GM18498 (cell line): ENCODE results near the gene EIF2AK3.
"Not testable (repeated sequence)": the region's sequence is repeated elsewhere in the genome, so short reads cannot be mapped to it uniquely, and the experiment has no call there.

ENCODE experiments used
- ATAC-seq: cut with Tn5 transposase; IDR thresholded peaks from one replicate; pipeline ENCODE4 v1.9.1; 2021; ENCODE audit warnings: mild to moderate bottlenecking, moderate library complexity; ENCODE audit not compliant: unreplicated experiment

The EIF2AK3 gene

GRCh38 chr2:88637464-88637863 is 10.2 kb upstream of the EIF2AK3 start:
- ATAC-seq = no peak

DNA sequence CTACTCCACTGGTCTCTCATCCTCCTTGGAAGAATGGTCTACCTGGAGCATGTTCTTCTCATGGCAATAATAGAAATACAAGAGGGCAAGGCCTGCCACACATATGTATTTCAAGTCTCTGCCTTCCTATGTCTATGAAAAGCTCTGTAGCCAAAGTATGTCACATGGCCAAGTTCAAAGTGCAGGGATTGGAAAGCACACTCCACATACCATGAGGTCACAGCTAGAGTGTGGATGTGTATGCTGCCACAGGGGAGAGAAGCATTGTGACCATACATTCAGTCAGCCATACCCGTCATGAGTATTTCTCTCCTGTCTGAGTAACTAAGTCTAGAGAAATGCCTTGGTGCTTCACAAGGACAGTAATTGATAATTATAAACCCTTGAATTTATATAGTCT is 8.8 kb upstream of the EIF2AK3 start:
- no peak for ATAC-seq

DNA sequence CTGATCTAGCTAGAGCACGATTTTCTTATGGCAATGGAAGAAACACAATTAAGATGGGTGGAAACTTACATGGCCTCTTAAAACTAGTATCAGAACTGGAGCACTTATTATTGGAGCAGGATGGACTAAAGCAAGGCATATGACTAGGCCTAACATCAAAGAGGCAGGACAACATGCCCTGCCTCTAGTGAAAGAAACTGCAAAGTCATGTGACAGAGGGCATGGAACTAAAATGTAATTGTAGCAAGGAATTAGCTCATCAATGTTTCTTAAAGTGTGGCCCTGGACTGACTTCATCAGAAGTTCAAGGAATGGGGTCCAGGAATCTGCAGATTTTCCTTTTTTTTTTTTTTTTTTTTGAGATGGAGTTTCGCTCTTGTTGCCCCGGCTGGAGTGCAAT is 5.3 kb upstream of the EIF2AK3 start:
- no peak for ATAC-seq

GRCh38 chr2:88628571-88628939 is 1.3 kb upstream of the EIF2AK3 start:
- no peak for ATAC-seq

GRCh38 chr2:88627856-88628570 is 749 bp upstream of the EIF2AK3 start:
- ATAC-seq = peak; percentile 43

- peak; percentile 5 for ATAC-seq
Observed at GRCh38 chr2:88626171-88627054, 851 bp downstream of the EIF2AK3 start.

GRCh38 chr2:88624477-88624876 is 2.8 kb downstream of the EIF2AK3 start:
- ATAC-seq = no peak

GRCh38 chr2:88623831-88624465 is 3.3 kb downstream of the EIF2AK3 start:
- not testable (repeated sequence) for ATAC-seq

DNA sequence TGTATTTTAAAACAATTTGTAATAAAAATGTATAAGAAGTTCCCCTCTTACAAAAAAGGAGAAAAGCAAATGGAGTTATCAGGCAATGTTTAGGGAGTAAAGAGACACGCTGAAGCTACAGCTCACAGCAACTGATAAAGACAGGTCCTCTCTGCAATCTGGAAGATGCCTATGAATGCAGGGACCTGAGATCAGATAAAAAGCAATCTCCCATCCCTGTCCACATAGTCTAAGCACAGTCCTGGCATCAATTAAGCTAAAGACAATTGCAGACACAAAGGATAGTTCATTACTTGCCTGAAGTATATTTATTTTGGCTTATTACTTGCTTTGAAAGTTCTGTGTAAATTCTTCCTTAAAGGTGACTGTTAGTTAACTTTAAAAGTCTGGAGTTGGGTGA is 5.0 kb downstream of the EIF2AK3 start:
- no peak for ATAC-seq

DNA sequence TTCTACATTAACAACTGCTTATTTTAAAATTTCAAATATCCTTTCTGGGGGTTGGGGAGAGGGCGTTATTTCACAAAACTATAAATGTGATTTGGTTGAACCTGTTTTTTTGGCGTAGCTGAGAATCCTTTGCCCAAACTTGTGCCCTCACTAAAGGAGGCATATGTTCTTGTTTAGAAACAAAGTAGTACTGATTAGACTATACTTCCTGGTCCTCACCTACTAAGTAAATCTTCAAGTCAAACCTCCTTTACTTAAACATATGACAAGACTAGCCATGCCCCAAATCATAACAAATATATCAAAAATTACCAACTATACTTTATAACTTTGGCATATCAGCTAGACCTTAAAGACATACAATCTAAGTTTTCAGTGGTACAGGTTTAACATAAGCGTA is 5.8 kb downstream of the EIF2AK3 start:
- ATAC-seq = no peak

- ATAC-seq = no peak
Observed at GRCh38 chr2:88620015-88620414, 7.2 kb downstream of the EIF2AK3 start.

DNA sequence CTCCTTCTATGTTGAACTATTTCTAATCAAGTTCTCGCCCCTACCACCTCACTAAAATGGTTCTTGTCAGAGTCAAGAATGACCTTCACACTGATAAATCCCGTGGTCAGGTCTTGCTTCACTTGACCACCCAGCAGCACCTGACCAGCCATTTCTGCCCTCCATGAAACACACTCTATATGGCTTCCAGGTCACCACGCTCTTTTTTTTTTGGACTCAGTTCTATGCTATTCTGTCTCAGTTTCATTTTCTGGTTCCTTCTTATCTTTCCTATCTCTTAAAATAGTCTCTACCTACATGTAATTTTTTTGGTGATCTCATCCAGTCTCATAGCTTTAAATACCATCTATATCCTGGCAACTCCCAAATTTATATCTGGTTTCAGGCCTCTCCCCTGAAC is 11.4 kb downstream of the EIF2AK3 start:
- peak; percentile 53 for ATAC-seq

DNA sequence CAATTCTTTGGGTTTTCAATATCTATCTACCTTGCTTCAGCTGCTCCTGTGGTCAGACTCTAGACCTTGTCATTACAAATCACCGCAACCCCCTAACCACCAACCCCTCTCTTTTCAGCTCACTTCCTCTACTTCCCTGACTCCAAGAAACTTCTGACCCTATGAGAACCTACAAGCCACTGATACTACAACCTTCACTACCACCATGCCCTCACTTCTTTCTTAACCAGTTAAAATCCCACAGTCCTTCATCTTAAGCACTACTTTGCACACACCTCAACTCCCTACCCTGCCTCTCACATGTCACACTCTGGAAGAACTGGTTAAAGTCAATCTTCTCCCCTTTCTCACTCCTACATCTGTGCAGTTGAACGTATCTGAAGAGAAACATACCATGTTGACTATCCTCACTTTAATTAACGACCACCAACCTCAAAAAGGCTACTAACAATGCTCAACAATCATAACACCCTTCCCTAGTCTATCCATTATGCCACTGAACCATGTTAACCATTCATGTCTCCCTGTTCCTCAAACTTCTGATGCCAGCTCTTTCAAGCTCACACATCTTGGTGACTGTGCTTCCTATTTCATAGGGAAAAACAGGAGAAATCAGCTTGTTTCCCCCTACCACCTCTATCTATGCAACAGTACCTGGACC is 12.6 kb downstream of the EIF2AK3 start:
- ATAC-seq = peak; percentile 80

- ATAC-seq = peak; percentile 1
Observed at GRCh38 chr2:88613921-88614320, 13.3 kb downstream of the EIF2AK3 start.

- ATAC-seq = no peak
Observed at GRCh38 chr2:88608184-88608583, 19.1 kb downstream of the EIF2AK3 start.

DNA sequence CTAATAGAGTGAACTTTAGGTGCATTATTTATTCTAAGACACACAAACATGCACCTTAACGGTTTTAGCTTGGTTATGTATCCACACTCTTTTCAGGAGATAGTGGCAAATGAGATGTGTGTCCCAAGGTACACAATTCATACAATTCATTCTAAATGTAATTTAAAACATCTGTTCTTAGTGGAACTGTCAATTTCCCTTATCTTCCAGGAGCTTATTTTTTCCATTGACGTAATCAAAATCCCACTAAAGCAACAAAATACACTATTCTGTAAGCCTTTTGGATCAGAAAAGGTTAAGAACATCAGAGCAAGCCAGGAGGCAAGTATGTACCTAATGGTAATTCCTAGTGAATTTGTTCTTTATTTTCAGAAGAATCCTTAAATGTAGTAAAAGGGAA is 19.8 kb downstream of the EIF2AK3 start:
- no peak for ATAC-seq

DNA sequence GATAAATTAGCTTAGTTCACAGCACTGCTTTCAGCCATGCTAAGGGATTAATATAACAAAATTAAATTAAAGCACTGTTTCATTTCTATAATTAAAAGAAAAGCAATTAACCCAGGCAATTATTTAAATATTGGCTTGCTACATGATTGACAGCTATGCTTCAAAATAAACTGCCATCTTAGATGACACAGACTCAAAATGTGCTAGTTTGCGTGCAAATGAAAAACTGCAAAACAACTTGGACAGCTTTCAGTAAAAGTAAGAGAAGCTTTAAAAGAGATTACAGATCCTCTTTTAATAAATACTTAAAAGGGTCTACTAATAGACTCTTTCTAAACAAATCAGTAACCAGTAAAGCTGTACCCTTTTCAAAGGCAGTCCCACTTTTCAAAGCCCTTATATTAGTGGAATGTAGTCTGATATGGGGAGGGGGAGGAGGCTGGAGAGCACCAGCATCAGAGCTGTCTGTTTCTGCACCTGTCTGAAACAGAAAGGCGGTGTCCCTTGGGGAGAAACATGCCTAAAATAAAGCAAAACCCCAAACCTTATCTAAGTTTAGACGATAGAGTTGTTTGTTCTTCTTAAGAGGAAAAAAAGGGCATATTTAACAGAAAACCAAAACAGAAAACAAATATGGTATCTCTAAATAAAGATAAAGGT is 20.8 kb downstream of the EIF2AK3 start:
- peak; percentile 83 for ATAC-seq

DNA sequence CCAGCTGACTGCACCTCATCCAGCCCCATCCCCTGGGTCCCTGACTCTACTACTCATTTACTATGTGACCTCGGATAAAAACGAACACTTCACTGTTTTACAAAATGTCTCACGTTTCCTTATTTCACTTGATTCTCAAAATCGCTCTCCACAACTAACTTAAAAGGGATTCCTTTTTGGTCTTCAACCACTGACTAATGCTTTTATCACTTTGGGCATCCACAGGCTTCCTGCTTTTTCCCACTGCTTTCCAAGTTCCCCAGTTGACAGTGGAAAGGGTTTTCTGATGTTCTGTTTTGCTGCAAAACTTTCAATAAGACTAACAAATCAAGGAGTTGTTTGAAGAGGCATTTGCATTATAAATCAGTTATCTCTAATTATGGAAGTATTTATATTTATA is 24.1 kb downstream of the EIF2AK3 start:
- ATAC-seq = no peak

DNA sequence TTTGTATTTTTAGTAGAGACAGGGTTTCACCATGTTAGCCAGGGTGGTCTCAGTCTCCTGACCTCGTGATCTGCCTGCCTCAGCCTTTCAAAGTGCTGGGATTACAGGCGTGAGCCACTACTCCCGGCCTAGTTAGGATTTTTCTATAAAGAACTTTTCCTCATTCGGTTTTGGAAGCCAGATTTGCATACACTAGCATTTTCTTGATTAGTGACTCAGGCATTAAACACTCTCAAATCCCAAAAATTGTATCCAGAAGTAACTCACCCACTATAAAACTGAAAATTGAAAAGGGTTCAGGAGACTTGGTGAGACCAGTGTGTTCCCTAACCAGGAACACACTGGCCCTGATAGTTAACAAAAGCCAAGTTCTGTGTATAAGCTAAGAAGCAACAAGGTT is 25.2 kb downstream of the EIF2AK3 start:
- ATAC-seq = no peak

GRCh38 chr2:88601286-88601685 is 26.0 kb downstream of the EIF2AK3 start:
- no peak for ATAC-seq

DNA sequence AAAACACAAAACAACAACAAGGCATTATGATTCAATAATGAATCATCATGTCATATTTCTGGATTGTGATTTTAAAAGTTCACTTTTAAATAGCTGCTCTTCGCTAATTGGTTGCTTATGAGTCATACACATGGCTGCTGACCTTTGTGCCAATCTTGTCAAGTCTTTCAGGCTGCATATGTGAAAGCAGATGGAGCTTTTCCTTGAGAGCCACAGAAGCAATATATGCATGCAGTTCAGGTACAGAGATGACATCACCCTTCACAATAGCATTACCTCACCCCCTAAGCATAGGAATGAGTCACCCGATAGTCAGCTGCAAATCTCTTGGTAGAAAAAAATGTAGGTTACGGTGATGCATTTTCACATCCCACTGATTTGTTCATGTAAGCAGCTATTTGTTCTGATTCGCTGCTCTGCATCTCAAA is 27.2 kb downstream of the EIF2AK3 start:
- ATAC-seq = peak; percentile 99
